Subcutaneous adipose tissue (tissue), 4 donors: ENCODE measurements around the gene INSYN2A. TPM values are rescaled to one million over a fixed set of nuclear protein-coding genes. Genes with fewer than 3 reads are reported as not detected.

Experiments
- CTCF ChIP-seq: fragments of 450-650 bp; IDR thresholded peaks from one replicate; pipeline ENCODE4 v1.5.1; 2016; ENCODE audit warnings: low read depth, mild to moderate bottlenecking, control low read depth, antibody characterized with exemption, moderate library complexity
- total RNA-seq, 4 donors: library from RNA; depleted of rRNA; stranded (reverse); fragments of >200 nt; gene quantifications; one replicate each; pipeline ENCODE4 v1.1.0, GENCODE V29; 2016

Gene INSYN2A
- total RNA-seq = not detected

GRCh38 chr10:127196282-127197153, at the start of gene INSYN2A:
INSYN2A (minus strand) TSS chr10:127196591; CDS start chr10:127176395, 20,196 bp downstream.
- TF ChIP-seq CTCF = no peak

- TF ChIP-seq CTCF = no peak
Measured at GRCh38 chr10:127245456-127245855, 49.1 kb upstream of the INSYN2A start.

GRCh38 chr10:127243490-127244272, 47.3 kb upstream of the INSYN2A start:
- TF ChIP-seq CTCF = no peak

DNA sequence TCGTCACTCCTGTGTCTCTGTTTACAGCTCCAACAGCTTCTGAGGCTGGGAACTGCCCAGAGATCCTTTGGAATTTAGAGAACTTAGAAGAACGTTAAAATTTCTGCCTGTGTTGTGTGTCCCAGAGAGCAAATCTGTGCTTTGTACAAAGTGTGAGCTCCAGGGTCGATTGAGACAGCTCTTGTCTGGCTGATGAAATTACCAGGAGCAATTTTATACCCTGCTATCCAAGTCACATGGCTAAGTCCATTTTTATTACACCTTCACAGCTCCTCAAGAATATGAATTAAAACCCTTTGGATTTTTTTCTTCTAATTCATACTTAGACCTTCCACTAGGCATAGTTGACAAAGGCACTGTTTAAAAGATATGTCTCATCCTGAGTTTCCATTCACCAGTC, 46.5 kb upstream of the INSYN2A start:
- no peak for TF ChIP-seq CTCF

DNA sequence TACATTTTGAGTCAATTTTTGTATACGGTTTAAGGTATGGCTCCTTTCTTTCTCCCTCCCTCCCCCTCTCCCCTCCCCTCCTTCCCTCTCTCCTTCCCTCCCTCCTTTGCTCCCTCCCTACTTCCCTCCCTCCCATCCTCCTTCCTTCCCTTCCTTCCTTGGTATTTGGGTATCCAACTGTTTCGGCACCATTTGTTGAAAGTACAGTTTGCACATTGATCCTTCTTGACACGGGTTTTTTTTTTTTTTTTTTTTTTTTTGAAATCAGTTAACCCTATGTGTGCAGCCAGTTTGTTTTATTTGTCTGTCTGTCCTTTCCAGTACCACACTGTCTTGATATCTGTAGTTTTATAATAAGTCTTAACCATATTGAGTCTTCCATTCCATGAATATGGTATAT, 39.9 kb upstream of the INSYN2A start:
- no peak for TF ChIP-seq CTCF

- TF ChIP-seq CTCF = no peak
Measured at GRCh38 chr10:127234306-127234800, 38.0 kb upstream of the INSYN2A start.

- TF ChIP-seq CTCF = no peak
Measured at GRCh38 chr10:127228195-127228787, 31.9 kb upstream of the INSYN2A start.
